ENCODE data around the gene PSMA1.

Gene PSMA1

DNA sequence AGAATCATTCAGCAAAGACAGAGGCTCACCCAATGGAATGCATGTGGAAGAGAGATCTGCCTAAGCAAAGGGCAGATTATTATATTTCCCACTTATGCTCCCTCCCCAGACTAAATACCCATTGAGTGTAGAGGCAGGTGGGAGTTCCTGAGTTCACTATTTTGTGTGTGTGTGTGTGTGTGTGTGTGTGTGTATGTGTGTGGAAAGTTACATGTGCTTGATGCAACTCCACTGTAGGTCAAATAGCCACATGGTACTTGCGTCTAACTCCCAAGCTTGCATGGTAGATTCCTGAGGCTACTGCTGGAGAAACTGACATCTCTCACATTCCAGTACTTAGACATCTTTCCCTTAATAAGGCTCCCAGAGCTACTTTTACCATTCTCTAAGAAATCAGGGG, 17.2 kb downstream of the PSMA1 start:
- Mint-ChIP-seq H3K36me3 (ENCODE audit: low read depth) (peaks cover 60% of the 10 kb centered on the region), H3K27ac (no peak overlapping the region), H3K9me3 (no peaks in the 10 kb centered on the region), H3K27me3 (no peaks in the 10 kb centered on the region), H3K4me1 (ENCODE audit: low read depth) (peaks cover 22% of the 10 kb centered on the region), H3K4me3 (no peak overlapping the region)

DNA sequence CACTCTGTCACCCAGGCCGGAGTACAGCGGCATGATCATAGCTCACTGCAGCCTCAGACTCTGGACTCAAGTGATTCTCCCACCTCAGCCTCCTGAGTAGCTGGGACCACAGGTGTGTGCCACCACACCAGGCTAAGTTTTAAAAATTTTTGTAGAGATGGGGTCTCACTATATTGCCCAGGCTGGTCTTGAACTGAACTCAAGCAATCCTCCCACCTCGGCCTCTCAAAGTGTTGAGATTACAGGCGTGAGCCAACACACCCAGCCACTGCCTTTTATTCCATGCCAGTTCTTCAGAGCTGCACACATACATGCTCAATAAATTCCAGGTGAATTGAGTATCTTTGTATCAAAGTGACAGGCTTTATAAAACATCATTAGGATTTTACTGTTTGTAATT, 18.1 kb downstream of the PSMA1 start:
- Mint-ChIP-seq H3K27me3 (no peaks in the 10 kb centered on the region), H3K9me3 (no peaks in the 10 kb centered on the region), H3K36me3 (ENCODE audit: low read depth) (peaks cover 60% of the 10 kb centered on the region), H3K4me3 (no peak overlapping the region), H3K4me1 (ENCODE audit: low read depth) (peaks cover 31% of the 10 kb centered on the region), H3K27ac (peak overlapping the region; percentile 28)

DNA sequence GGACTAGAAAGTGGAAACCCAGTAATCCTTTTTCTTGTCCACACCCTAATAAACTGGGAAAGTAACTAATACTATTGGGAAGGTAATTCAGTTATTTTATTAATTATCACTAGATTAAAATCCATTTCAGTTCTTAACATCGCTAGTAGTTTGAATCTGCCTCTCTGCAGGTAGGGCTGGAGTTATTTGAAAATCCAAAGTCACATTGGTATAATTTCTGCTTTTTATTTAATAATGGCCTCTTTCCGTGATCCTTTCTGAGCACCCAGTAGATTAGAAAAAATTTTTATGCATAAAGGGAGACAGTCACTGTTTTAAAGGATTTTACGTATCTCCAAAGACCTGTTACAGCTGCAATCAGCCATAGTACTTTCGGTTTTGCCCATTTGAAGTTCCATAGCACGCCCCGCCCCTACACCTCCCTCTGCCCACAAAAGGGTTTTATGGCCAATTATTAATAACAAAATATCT, 20.0 kb downstream of the PSMA1 start:
- Mint-ChIP-seq H3K4me3 (peak overlapping the region; percentile 94), H3K4me1 (ENCODE audit: low read depth) (peaks cover 40% of the 10 kb centered on the region), H3K27me3 (no peaks in the 10 kb centered on the region), H3K27ac (peak overlapping the region; percentile 98), H3K36me3 (ENCODE audit: low read depth) (peaks cover 53% of the 10 kb centered on the region), H3K9me3 (no peaks in the 10 kb centered on the region)

DNA sequence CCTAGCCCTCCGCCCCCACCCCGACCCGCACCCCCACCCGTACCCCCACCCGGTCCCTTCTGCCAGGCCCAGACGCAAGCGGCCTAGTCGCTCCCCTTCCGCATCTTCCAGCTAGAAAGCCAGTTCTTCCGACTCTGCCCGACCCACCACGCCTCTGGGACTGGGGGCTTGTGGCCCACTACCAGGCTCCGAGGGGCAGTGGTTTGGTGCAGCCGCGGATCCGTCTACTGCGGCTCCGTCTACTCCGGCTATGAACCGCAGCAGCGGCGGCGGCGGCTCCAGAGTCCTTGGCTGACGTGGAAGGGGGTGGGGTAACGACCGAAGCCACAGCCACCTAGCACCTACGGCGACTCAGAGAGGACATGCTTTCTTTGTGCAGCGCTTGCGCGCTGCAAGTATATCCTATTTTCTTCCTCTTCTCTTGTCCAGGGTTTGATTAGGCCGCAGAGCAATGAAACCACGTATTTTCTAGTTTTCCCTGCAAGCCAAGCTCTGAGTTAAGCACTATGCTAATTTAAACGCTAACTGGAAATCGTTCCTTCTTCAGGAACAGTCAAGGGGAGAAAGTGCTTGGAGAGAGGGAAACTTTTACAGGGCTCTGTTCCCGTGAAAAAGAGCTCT, 20.5 kb downstream of the PSMA1 start, which contains the start of gene COPB1:
Gene COPB1 (minus strand): TSS at position 252 of the 621 bp plus-strand sequence. CDS start 883 bp downstream, outside the sequence.
- peaks cover 53% of the 10 kb centered on the region for H3K36me3 Mint-ChIP-seq (ENCODE audit: low read depth)

DNA sequence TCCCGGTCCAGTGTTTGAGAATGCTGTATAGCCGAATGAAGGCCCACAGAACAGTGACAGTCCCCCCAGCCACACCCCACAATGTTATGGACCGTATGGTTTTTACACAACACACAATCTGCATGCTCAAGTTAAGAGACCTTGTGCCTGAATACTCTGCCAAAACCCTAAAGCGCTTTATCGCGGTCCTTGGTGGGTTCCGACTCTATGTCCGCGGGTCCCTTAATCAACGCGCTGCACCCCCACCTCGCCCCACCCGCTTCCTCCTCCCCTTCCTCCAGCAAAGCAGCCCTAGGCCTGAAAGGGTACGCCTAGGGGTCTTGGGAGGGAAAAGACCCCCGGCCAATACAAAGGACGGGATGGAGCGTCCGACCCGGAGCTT, 21.0 kb downstream of the PSMA1 start:
- peaks cover 46% of the 10 kb centered on the region for H3K4me1 Mint-ChIP-seq (ENCODE audit: low read depth)
- no peaks in the 10 kb centered on the region for H3K9me3 Mint-ChIP-seq
- peak overlapping the region; percentile 94 for H3K4me3 Mint-ChIP-seq
- peak overlapping the region; percentile 98 for H3K27ac Mint-ChIP-seq
- H3K27me3 Mint-ChIP-seq: no peaks in the 10 kb centered on the region
- peaks cover 53% of the 10 kb centered on the region for H3K36me3 Mint-ChIP-seq (ENCODE audit: low read depth)

More for the DNA sequence above, 20.5 kb downstream of the PSMA1 start, which contains the start of gene COPB1:
- Mint-ChIP-seq H3K27me3 (no peaks in the 10 kb centered on the region), H3K27ac (peak within 1 kb of the TSS; percentile 98), H3K4me3 (peak within 1 kb of the TSS; percentile 94), H3K4me1 (ENCODE audit: low read depth) (peaks cover 45% of the 10 kb centered on the region), H3K9me3 (no peaks in the 10 kb centered on the region)

GRCh38 chr11:14480716-14481115, 39.5 kb downstream of the PSMA1 start:
- H3K36me3 Mint-ChIP-seq (ENCODE audit: low read depth): peaks cover 71% of the 10 kb centered on the region

GRCh38 chr11:14471127-14471526, 49.1 kb downstream of the PSMA1 start:
- peaks cover 88% of the 10 kb centered on the region for H3K36me3 Mint-ChIP-seq (ENCODE audit: low read depth)
- H3K27ac Mint-ChIP-seq: peak overlapping the region; percentile 53
- H3K9me3 Mint-ChIP-seq: no peaks in the 10 kb centered on the region
- peaks cover 33% of the 10 kb centered on the region for H3K4me1 Mint-ChIP-seq (ENCODE audit: low read depth)
- no peak overlapping the region for H3K4me3 Mint-ChIP-seq
- no peaks in the 10 kb centered on the region for H3K27me3 Mint-ChIP-seq

More at GRCh38 chr11:14480716-14481115, 39.5 kb downstream of the PSMA1 start:
- H3K27me3 Mint-ChIP-seq: no peaks in the 10 kb centered on the region
- H3K4me1 Mint-ChIP-seq (ENCODE audit: low read depth): peaks cover 14% of the 10 kb centered on the region
- H3K4me3 Mint-ChIP-seq: no peak overlapping the region
- H3K9me3 Mint-ChIP-seq: no peaks in the 10 kb centered on the region
- peak overlapping the region; percentile 60 for H3K27ac Mint-ChIP-seq

GRCh38 chr11:14463623-14464022, 56.6 kb downstream of the PSMA1 start:
- Mint-ChIP-seq H3K4me3 (no peak overlapping the region), H3K27me3 (no peaks in the 10 kb centered on the region), H3K9me3 (no peaks in the 10 kb centered on the region), H3K4me1 (ENCODE audit: low read depth) (peaks cover 9% of the 10 kb centered on the region), H3K36me3 (ENCODE audit: low read depth) (peaks cover 48% of the 10 kb centered on the region), H3K27ac (no peak overlapping the region)

- peaks cover 37% of the 10 kb centered on the region for H3K36me3 Mint-ChIP-seq (ENCODE audit: low read depth)
These were observed 60.0 kb downstream of the PSMA1 start for GRCh38 chr11:14460147-14460546.

GRCh38 chr11:14458377-14458776, 61.8 kb downstream of the PSMA1 start:
- H3K27me3 Mint-ChIP-seq: no peaks in the 10 kb centered on the region

More at GRCh38 chr11:14460147-14460546, 60.0 kb downstream of the PSMA1 start:
- Mint-ChIP-seq H3K27ac (peak overlapping the region; percentile 24), H3K27me3 (no peaks in the 10 kb centered on the region), H3K9me3 (no peaks in the 10 kb centered on the region), H3K4me1 (ENCODE audit: low read depth) (peaks cover 5% of the 10 kb centered on the region), H3K4me3 (no peak overlapping the region)

DNA sequence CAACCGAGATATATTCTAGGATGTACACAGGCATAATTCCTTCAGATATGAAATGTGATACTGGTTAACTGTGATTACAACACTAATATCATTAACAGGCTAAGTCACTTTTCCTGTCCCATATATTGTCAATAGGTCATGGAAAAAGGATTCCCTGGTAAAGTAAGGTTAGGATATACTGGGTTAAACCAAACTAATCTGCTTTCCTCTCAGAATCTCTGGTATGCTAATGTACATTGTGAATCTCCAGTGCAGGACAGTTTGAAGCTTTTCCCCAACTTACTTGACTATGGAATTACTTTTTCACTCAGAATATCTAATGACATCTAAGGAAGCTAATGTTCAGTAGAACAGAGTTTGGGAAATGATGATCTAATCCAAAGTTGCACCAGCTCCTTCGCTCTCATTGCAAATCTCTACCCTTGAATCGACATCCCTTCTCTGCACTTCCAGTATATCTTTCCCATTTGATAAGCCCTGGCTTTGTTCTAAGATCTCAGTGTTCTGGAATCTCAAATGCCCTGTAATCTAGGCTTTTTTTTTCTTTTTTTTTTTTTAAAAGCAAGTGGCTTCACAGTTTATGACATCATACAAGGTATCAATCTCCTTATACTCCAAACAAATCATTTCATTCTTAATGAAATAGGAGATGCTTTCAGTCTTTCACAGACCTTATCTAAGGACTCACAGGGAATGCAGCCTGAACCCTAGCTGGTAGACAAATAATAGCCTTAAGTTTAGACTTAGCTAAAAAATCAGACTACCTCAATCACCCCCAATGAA, 64.3 kb downstream of the PSMA1 start:
- Mint-ChIP-seq H3K36me3 (ENCODE audit: low read depth) (peaks cover 28% of the 10 kb centered on the region), H3K27me3 (no peaks in the 10 kb centered on the region), H3K27ac (no peak overlapping the region), H3K9me3 (no peaks in the 10 kb centered on the region), H3K4me1 (ENCODE audit: low read depth) (peaks cover 3% of the 10 kb centered on the region), H3K4me3 (no peak overlapping the region)

More at GRCh38 chr11:14458377-14458776, 61.8 kb downstream of the PSMA1 start:
- H3K4me3 Mint-ChIP-seq: no peak overlapping the region
- H3K4me1 Mint-ChIP-seq (ENCODE audit: low read depth): no peaks in the 10 kb centered on the region
- H3K9me3 Mint-ChIP-seq: no peaks in the 10 kb centered on the region
- H3K36me3 Mint-ChIP-seq (ENCODE audit: low read depth): peaks cover 37% of the 10 kb centered on the region
- H3K27ac Mint-ChIP-seq: no peak overlapping the region
